Neural progenitor cell (in vitro differentiated cells): ENCODE data around the gene AMER2.

Experiments
- CTCF ChIP-seq: fragments of 200-600 bp; sonication (generic); IDR thresholded peaks from 2 replicates; pipeline ENCODE4 v1.5.1; 2017; ENCODE audit warnings: antibody characterized with exemption, mild to moderate bottlenecking
- EZH2phosphoT487 ChIP-seq: fragments of 200-600 bp; sonication (generic); IDR thresholded peaks from 2 replicates; pipeline ENCODE4 v1.6.1; 2017; ENCODE audit warnings: antibody characterized with exemption

- no peak for TF ChIP-seq CTCF
- no peak for TF ChIP-seq EZH2phosphoT487
Observed at GRCh38 chr13:25213715-25214114, 41.6 kb upstream of the AMER2 start.
